Choroid plexus epithelial cell (primary cell): ENCODE measurements around the gene LRRC47.

Experiments used
- DNase-seq: peaks from one replicate; pipeline ENCODE4 v3.0.0-alpha.2; 2010; ENCODE audit warnings: low read depth
- H3K4me3 ChIP-seq: 2 replicates; pipeline ENCODE4 v1.5.1; 2011; ENCODE audit warnings: low read depth, mild to moderate bottlenecking, control low read depth, low read length, moderate library complexity
- TF ChIP-seq, protein P1 (sequence below): conservative IDR thresholded peaks from 2 replicates; pipeline ENCODE4 v1.5.1; 2011; ENCODE audit warnings: low read depth, mild to moderate bottlenecking, control low read depth, inconsistent platforms, low read length, moderate library complexity

The LRRC47 gene

DNA sequence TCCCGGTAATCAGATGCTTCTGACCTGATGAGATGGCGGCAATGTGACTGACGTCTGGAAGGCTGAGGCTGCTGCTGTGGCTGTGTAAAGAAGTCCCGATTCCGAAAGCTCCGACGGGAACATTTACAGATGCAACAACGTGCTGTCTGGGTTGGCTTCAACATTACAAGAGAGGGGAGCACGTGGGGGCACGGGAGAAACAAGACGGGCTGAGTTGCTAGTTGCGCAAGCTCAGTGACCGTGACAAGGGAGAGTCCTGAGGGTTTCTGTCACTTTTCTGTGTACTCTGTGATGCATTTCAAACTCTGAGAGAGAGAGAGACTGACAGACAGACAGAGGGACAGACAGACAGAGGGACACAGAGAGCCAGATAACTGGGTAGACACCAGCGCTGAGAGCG lies 25.6 kb upstream of the LRRC47 start:
- DNase-seq = no peak
- H3K4me3 ChIP-seq = no peak overlapping the region
- TF ChIP-seq, protein P1, sequence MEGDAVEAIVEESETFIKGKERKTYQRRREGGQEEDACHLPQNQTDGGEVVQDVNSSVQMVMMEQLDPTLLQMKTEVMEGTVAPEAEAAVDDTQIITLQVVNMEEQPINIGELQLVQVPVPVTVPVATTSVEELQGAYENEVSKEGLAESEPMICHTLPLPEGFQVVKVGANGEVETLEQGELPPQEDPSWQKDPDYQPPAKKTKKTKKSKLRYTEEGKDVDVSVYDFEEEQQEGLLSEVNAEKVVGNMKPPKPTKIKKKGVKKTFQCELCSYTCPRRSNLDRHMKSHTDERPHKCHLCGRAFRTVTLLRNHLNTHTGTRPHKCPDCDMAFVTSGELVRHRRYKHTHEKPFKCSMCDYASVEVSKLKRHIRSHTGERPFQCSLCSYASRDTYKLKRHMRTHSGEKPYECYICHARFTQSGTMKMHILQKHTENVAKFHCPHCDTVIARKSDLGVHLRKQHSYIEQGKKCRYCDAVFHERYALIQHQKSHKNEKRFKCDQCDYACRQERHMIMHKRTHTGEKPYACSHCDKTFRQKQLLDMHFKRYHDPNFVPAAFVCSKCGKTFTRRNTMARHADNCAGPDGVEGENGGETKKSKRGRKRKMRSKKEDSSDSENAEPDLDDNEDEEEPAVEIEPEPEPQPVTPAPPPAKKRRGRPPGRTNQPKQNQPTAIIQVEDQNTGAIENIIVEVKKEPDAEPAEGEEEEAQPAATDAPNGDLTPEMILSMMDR = no peak

GRCh38 chr1:3821447-3821846 lies 25.1 kb upstream of the LRRC47 start:
- TF ChIP-seq, protein P1 = no peak
- H3K4me3 ChIP-seq = no peak overlapping the region
- DNase-seq = no peak

GRCh38 chr1:3821004-3821403 lies 24.7 kb upstream of the LRRC47 start:
- DNase-seq = no peak
- TF ChIP-seq, protein P1 = no peak
- H3K4me3 ChIP-seq = no peak overlapping the region

DNA sequence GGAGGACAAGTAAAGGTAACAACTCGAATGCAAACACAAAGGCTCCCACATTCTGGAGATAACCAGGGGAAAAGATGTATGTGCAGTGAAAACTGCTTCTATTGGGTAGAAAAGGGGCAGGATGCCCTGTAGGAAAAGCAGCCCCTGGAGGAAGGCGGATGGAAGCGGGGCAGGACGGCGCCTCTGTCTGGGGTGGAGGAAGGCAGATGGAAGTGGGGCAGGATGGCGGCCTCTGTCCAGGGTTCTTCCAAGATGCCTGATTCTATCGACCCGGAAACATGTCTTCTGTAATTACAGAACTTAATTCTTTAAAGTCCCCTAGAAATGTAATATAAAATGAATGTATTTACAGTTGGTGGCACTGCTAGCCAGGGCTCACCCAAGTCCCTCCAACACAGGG lies 24.0 kb upstream of the LRRC47 start:
- DNase-seq = no peak
- H3K4me3 ChIP-seq = no peak overlapping the region
- TF ChIP-seq, protein P1 = no peak

DNA sequence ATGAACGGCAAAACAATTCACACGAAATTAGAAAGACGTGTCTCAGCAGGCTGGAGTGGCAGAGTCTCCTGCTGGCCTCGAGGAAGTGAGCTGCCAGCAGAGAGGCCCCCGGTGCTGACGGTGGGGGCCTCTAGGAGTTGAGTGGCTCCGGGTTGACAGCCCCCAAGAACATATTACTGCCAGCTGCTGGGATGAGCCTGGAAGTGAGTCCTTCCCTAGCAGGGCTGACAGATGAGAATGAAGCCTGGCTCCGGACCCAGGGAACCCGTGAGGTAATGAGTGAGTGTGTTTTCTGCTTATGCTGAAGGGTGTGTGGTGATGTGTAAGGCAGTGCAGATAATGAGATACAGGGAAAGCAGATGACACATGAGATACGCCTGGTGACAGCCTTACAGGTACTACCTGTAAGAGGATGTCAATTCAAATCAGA lies 23.5 kb upstream of the LRRC47 start:
- no peak overlapping the region for H3K4me3 ChIP-seq
- TF ChIP-seq, protein P1 = no peak
- no peak for DNase-seq

DNA sequence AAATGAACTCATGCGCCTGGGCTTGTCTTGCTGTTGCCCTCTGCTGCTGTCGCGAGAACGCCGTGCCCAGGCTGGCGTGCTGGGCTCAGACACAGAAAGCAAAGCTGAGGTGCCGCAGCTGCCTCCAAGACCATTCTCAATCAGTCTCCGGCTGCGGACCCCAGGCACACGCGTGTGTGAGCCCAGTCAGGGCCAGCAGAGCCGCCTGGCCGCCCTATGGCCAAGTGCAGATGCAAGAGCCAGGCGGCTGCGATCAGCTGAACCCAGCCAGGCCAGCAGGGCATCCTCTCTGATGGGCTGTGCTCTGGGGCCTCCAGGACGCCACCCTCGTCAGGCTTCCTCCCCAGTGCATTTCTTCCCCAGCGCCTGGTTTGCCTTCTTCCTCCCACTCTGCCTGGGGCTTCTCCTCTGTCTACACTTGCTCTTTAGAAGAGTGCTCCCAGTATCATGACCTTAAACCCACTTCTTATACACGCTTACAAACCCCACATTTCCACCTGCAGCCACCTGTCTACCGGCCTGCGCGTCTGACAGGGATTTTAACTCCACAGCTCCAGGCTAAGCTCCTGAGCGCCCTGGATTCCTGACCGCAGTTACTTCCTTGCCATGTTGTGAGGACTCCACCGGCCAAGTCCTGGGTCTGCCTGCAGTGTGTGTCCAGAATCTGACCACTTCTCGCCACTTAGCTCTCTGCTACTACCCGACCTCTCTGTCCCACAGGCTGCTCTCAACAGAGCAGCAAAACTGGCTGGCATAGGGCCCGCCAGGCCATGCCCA lies 21.7 kb upstream of the LRRC47 start:
- DNase-seq = no peak
- H3K4me3 ChIP-seq = no peak overlapping the region
- TF ChIP-seq, protein P1 = no peak

GRCh38 chr1:3817138-3817740 lies 20.9 kb upstream of the LRRC47 start:
- DNase-seq = no peak
- TF ChIP-seq, protein P1 = no peak

More at GRCh38 chr1:3817138-3817740, 20.9 kb upstream of the LRRC47 start:
- no peak overlapping the region for H3K4me3 ChIP-seq
